Trophoblast cell (in vitro differentiated cells and primary cell): ENCODE results near the gene TBC1D22A.

ENCODE experiments used
- DNase-seq, 2 donors: peaks; one replicate each; pipeline ENCODE4 v3.0.0-alpha.2; 2016
- H2AFZ ChIP-seq: 2 replicates; pipeline ENCODE4 v1.6.1; 2013; ENCODE audit warnings: low read length, moderate library complexity, mild to moderate bottlenecking; ENCODE audit not compliant: insufficient read depth, poor library complexity
- H2AK5ac ChIP-seq: 2 replicates; pipeline ENCODE4 v1.6.1; 2013; ENCODE audit warnings: mild to moderate bottlenecking, low read length
- H2BK120ac ChIP-seq: 2 replicates; pipeline ENCODE4 v1.6.1; 2013; ENCODE audit warnings: low read length, mild to moderate bottlenecking, moderate library complexity; ENCODE audit not compliant: insufficient read depth, poor library complexity
- H2BK12ac ChIP-seq: 2 replicates; pipeline ENCODE4 v1.6.1; 2013; ENCODE audit warnings: mild to moderate bottlenecking, low read length, moderate library complexity
- H2BK5ac ChIP-seq: 2 replicates; pipeline ENCODE4 v1.6.1; 2013; ENCODE audit warnings: low read length, low read depth, moderate library complexity, mild to moderate bottlenecking; ENCODE audit not compliant: poor library complexity
- H3K14ac ChIP-seq: 2 replicates; pipeline ENCODE4 v1.6.1; 2013; ENCODE audit warnings: mild to moderate bottlenecking, low read length
- H3K18ac ChIP-seq: 2 replicates; pipeline ENCODE4 v1.6.1; 2013; ENCODE audit warnings: mild to moderate bottlenecking, low read length
- H3K23ac ChIP-seq: 2 replicates; pipeline ENCODE4 v1.6.1; 2013; ENCODE audit warnings: low read length
- H3K27ac ChIP-seq: 2 replicates; pipeline ENCODE4 v1.5.1; 2013; ENCODE audit warnings: low read depth, mild to moderate bottlenecking, inconsistent platforms, low read length, moderate library complexity
- H3K27me3 ChIP-seq: 2 replicates; pipeline ENCODE4 v1.6.1; 2013; ENCODE audit warnings: inconsistent platforms, mild to moderate bottlenecking, low read length, moderate library complexity; ENCODE audit not compliant: insufficient read depth
- H3K36me3 ChIP-seq, 2 experiments: 1 replicate in 1 of 2; 2 replicates in 1 of 2; pipeline ENCODE4 v1.6.1; 2013; ENCODE audit warnings: low read length in 2 of 2, mild to moderate bottlenecking in 2 of 2, moderate library complexity in 1 of 2; ENCODE audit not compliant: insufficient read depth in 2 of 2, control insufficient read depth in 1 of 2
- H3K4ac ChIP-seq: 2 replicates; pipeline ENCODE4 v1.6.1; 2013; ENCODE audit warnings: low read depth, mild to moderate bottlenecking, low read length, moderate library complexity
- H3K4me1 ChIP-seq, 2 experiments: 1 replicate in 1 of 2; 2 replicates in 1 of 2; pipeline ENCODE4 v1.6.1; 2013; ENCODE audit warnings: low read length in 2 of 2, mild to moderate bottlenecking in 2 of 2, moderate library complexity in 1 of 2; ENCODE audit not compliant: insufficient read depth in 2 of 2, control insufficient read depth in 1 of 2
- H3K4me2 ChIP-seq: 2 replicates; pipeline ENCODE4 v1.6.1; 2013; ENCODE audit warnings: inconsistent platforms, mild to moderate bottlenecking, low read length, moderate library complexity
- H3K4me3 ChIP-seq: 2 replicates; pipeline ENCODE4 v1.5.1; 2013; ENCODE audit warnings: mild to moderate bottlenecking, low read depth, low read length, inconsistent platforms
- H3K79me1 ChIP-seq: one replicate; pipeline ENCODE4 v1.6.1; 2013; ENCODE audit warnings: low read length
- H3K79me2 ChIP-seq: 2 replicates; pipeline ENCODE4 v1.6.1; 2013; ENCODE audit warnings: low read length, mild to moderate bottlenecking; ENCODE audit not compliant: control insufficient read depth, insufficient read depth, poor library complexity
- H3K9ac ChIP-seq: 2 replicates; pipeline ENCODE4 v1.6.1; 2013; ENCODE audit warnings: mild to moderate bottlenecking, low read length
- H3K9me3 ChIP-seq: 2 replicates; pipeline ENCODE4 v1.6.1; 2013; ENCODE audit warnings: low read depth, mild to moderate bottlenecking, control low read depth, inconsistent platforms, low read length; ENCODE audit not compliant: insufficient read depth
- H4K12ac ChIP-seq: 2 replicates; pipeline ENCODE4 v1.6.1; 2013; ENCODE audit warnings: low read depth, mild to moderate bottlenecking, low read length, moderate library complexity
- H4K8ac ChIP-seq: 2 replicates; pipeline ENCODE4 v1.6.1; 2013; ENCODE audit warnings: low read depth, mild to moderate bottlenecking, low read length, moderate library complexity
- H4K91ac ChIP-seq: one replicate; pipeline ENCODE4 v1.6.1; 2013; ENCODE audit warnings: low read depth, mild to moderate bottlenecking, low read length, moderate library complexity
- WGBS: extraction: QIAGEN DNeasy Blood & Tissue Kit; methylation state at CpG from one replicate; pipeline ENCODE4 v1.1.7; 2013; ENCODE audit warnings: missing lambda C conversion rate; ENCODE audit not compliant: insufficient read length, insufficient coverage; ENCODE audit errors: extremely low coverage; 5-methylcytosine and 5-hydroxymethylcytosine counted together

TBC1D22A gene

GRCh38 chr22:47022475-47022874 lies 260.0 kb downstream of the TBC1D22A start:
- no peaks in the 10 kb centered on the region for H3K79me1 ChIP-seq
- no peaks in the 10 kb centered on the region for H3K79me2 ChIP-seq
- no peak overlapping the region for H2BK120ac ChIP-seq
- H2AK5ac ChIP-seq: no peak overlapping the region
- no peak overlapping the region for H2BK5ac ChIP-seq
- H3K9ac ChIP-seq: no peak overlapping the region
- H3K4me1 ChIP-seq: no peaks in the 10 kb centered on the region
- H3K18ac ChIP-seq: no peak overlapping the region
- H3K27me3 ChIP-seq: no peaks in the 10 kb centered on the region
- H4K8ac ChIP-seq: no peak overlapping the region
- DNase-seq: no peak
- H3K4me2 ChIP-seq: no peak overlapping the region
- no peak overlapping the region for H3K23ac ChIP-seq
- H3K4me3 ChIP-seq: no peak overlapping the region
- WGBS: no CpG with 5 or more reads among the region's 7 CpGs
- H4K12ac ChIP-seq: no peak overlapping the region
- H2AFZ ChIP-seq: no peak overlapping the region
- H3K4ac ChIP-seq: no peak overlapping the region
- H3K36me3 ChIP-seq: no peaks in the 10 kb centered on the region
- H2BK12ac ChIP-seq: no peak overlapping the region
- no peak overlapping the region for H4K91ac ChIP-seq
- H3K14ac ChIP-seq: no peak overlapping the region
- no peak overlapping the region for H3K27ac ChIP-seq
- H3K9me3 ChIP-seq: peaks cover 12% of the 10 kb centered on the region

DNA sequence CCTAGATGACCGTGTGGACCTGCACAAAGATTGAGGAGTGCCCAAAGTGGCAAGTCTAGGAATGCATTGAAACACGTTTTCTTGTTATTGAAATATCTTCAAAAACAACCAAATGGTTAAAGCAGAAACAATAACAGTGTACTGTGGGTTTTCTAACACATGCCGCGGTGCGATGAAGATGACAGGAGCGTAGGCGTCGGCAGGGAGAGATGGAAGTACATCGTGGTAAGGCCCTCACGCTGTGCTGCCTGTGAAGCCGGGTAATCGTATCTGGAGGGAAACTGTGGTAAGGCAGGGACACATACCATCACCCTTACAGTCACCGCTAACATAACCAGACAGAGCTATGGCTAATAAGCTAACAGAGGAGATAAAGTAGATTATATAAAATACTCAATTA lies 261.4 kb downstream of the TBC1D22A start:
- Histone ChIP-seq H4K12ac (no peak overlapping the region), H2BK120ac (no peak overlapping the region), H4K91ac (no peak overlapping the region), H3K4me1 (no peaks in the 10 kb centered on the region), H3K27ac (no peak overlapping the region), H3K4me3 (no peak overlapping the region), H3K36me3 (no peaks in the 10 kb centered on the region), H2AFZ (no peak overlapping the region), H3K14ac (no peak overlapping the region), H3K18ac (no peak overlapping the region), H3K9me3 (peaks cover 8% of the 10 kb centered on the region), H3K4ac (no peak overlapping the region), H2BK5ac (no peak overlapping the region), H2BK12ac (no peak overlapping the region), H3K23ac (no peak overlapping the region), H3K9ac (no peak overlapping the region), H4K8ac (no peak overlapping the region), H3K4me2 (no peak overlapping the region), H3K79me1 (no peaks in the 10 kb centered on the region), H3K79me2 (no peaks in the 10 kb centered on the region), H2AK5ac (no peak overlapping the region), H3K27me3 (no peaks in the 10 kb centered on the region)
- no peak for DNase-seq
- no CpG with 5 or more reads among the region's 13 CpGs for WGBS

- H3K4me3 ChIP-seq: no peak overlapping the region
- no peak overlapping the region for H3K23ac ChIP-seq
- no peaks in the 10 kb centered on the region for H3K9me3 ChIP-seq
- H3K27me3 ChIP-seq: no peaks in the 10 kb centered on the region
- no CpG with 5 or more reads among the region's 9 CpGs for WGBS
- H3K18ac ChIP-seq: no peak overlapping the region
- H4K12ac ChIP-seq: no peak overlapping the region
- no peak overlapping the region for H3K4me2 ChIP-seq
- H2AFZ ChIP-seq: no peak overlapping the region
- H2BK5ac ChIP-seq: no peak overlapping the region
- no peaks in the 10 kb centered on the region for H3K79me1 ChIP-seq
- DNase-seq: no peak
- no peak overlapping the region for H3K9ac ChIP-seq
- H2AK5ac ChIP-seq: no peak overlapping the region
- H3K27ac ChIP-seq: no peak overlapping the region
- H3K4ac ChIP-seq: no peak overlapping the region
- H3K14ac ChIP-seq: no peak overlapping the region
- H3K79me2 ChIP-seq: no peaks in the 10 kb centered on the region
- H3K36me3 ChIP-seq: no peaks in the 10 kb centered on the region
- no peak overlapping the region for H2BK120ac ChIP-seq
- no peak overlapping the region for H2BK12ac ChIP-seq
- H3K4me1 ChIP-seq: no peaks in the 10 kb centered on the region
- H4K91ac ChIP-seq: no peak overlapping the region
- no peak overlapping the region for H4K8ac ChIP-seq
These were observed 265.3 kb downstream of the TBC1D22A start for GRCh38 chr22:47027766-47028165.

DNA sequence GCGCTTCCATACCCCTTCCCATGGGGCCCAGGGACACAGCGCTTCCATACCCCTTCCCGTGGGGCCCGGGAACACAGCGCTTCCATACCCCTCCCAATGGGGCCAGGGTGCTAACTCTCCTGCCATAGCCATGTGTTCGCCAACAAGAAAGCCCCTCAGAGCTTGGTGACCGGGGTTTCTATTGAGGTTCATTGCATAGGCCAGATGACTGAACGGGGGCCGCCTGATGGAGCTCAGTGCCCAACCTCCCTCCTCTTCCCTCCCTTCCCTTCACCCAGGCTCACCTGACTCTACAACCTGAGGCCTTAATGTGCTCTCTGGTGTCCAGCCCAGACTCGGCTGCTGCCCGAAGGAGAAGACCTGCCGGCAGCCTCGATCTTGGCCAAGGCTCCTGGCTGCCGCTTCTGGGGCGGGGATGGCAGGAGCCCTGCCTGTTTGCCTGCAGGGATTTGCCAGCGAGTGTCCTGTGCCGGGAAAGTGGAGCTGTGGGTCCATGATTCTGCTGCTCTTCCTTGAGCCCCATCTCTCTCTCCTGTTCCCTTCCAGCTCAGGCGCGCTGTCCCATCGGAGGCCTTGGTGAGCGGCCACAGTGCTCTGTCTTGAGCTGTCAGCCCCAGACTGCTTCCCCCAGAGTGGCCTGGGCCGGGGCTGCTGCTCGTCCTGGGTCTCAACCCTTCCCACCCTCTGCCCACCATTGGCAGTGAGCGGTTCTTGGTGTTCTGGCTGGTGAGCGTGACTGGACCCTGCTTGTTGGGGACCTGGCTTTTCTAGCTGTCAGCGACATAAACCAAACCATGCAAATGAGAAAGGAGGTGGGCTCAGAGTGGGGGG lies 267.0 kb downstream of the TBC1D22A start:
- no peak overlapping the region for H3K4me2 ChIP-seq
- H3K23ac ChIP-seq: no peak overlapping the region

More for the DNA sequence above, 267.0 kb downstream of the TBC1D22A start:
- Histone ChIP-seq H4K91ac (no peak overlapping the region), H2BK5ac (no peak overlapping the region), H3K9me3 (peaks cover 2% of the 10 kb centered on the region), H2BK120ac (no peak overlapping the region), H3K79me1 (no peaks in the 10 kb centered on the region), H3K9ac (no peak overlapping the region), H3K36me3 (no peaks in the 10 kb centered on the region), H3K27me3 (no peaks in the 10 kb centered on the region), H3K4me1 (no peaks in the 10 kb centered on the region), H2AK5ac (no peak overlapping the region), H3K79me2 (no peaks in the 10 kb centered on the region), H2BK12ac (no peak overlapping the region), H3K4me3 (no peak overlapping the region), H3K18ac (no peak overlapping the region), H2AFZ (no peak overlapping the region), H3K4ac (no peak overlapping the region), H3K14ac (no peak overlapping the region), H4K8ac (no peak overlapping the region), H4K12ac (no peak overlapping the region), H3K27ac (no peak overlapping the region)
- no peak for DNase-seq
- no CpG with 5 or more reads among the region's 26 CpGs for WGBS
